CD4-positive, alpha-beta T cell (primary cell): Measurements from ENCODE around the gene CLGN. TPM values are rescaled to one million over a fixed set of nuclear protein-coding genes. Genes with fewer than 3 reads are reported as not detected.

ENCODE experiments used
- ATAC-seq: fragments of 200-7000 bp; cut with Tn5 transposase; one replicate; pipeline ENCODE4 v1.10.0; 2022; ENCODE audit warnings: mild to moderate bottlenecking; ENCODE audit not compliant: poor library complexity
- CTCF ChIA-PET: fragments of 350-600 bp; sonication (Branson Sonifier 250); formaldehyde crosslinking; loops from one replicate; lab custom pipeline; 2021; ENCODE audit warnings: antibody characterized with exemption, inconsistent platforms; lab: Charles Lee
- POLR2A ChIA-PET: fragments of 350-600 bp; sonication (Branson Sonifier 250); formaldehyde crosslinking; loops from one replicate; lab custom pipeline; 2021; ENCODE audit warnings: antibody characterized with exemption, inconsistent platforms; lab: Charles Lee
- DNase-seq, 14 experiments: peaks; one replicate each; pipeline ENCODE4 v3.0.0-alpha.2; 2013 to 2020; ENCODE audit warnings: mixed read lengths in 2 of 14
- H3K27ac ChIP-seq, 2 donors: one replicate each; pipeline versions ENCODE4 v1.5.1 to v1.7.0; 2013; ENCODE audit warnings: low read length in 2 of 2, low read depth in 1 of 2, mild to moderate bottlenecking in 1 of 2
- H3K27me3 ChIP-seq, 2 experiments: 1 replicate in 1 of 2; 2 replicates in 1 of 2; pipeline versions ENCODE4 v1.6.1 to v1.7.0; 2013; ENCODE audit warnings: low read length in 2 of 2, control low read depth in 1 of 2, mild to moderate bottlenecking in 1 of 2, moderate library complexity in 1 of 2; ENCODE audit not compliant: insufficient read depth in 2 of 2, control insufficient read depth in 1 of 2
- H3K36me3 ChIP-seq: one replicate; pipeline ENCODE4 v1.6.1; 2013; ENCODE audit warnings: low read length, control low read depth; ENCODE audit not compliant: insufficient read depth
- H3K4me1 ChIP-seq: one replicate; pipeline ENCODE4 v1.6.1; 2013; ENCODE audit warnings: low read length, control low read depth; ENCODE audit not compliant: insufficient read depth
- H3K4me3 ChIP-seq: one replicate; pipeline ENCODE4 v1.5.1; 2013; ENCODE audit warnings: mild to moderate bottlenecking, low read length, moderate library complexity
- H3K9me3 ChIP-seq, 2 experiments: 1 replicate in 1 of 2; 2 replicates in 1 of 2; pipeline versions ENCODE4 v1.6.1 to v1.7.0; 2013; ENCODE audit warnings: low read length in 2 of 2, mild to moderate bottlenecking in 2 of 2, control low read depth in 1 of 2, moderate library complexity in 1 of 2; ENCODE audit not compliant: control insufficient read depth in 1 of 2, insufficient read depth in 1 of 2
- H3K27ac Mint-ChIP-seq: one replicate; pipeline ENCODE4 v1.8.0; 2020; ENCODE audit warnings: mixed read lengths
- H3K27me3 Mint-ChIP-seq: one replicate; pipeline ENCODE4 v1.8.0; 2021; ENCODE audit warnings: mixed read lengths
- H3K36me3 Mint-ChIP-seq: one replicate; pipeline ENCODE4 v1.8.0; 2021; ENCODE audit warnings: low read depth, mixed read lengths
- H3K4me1 Mint-ChIP-seq: one replicate; pipeline ENCODE4 v1.8.0; 2021; ENCODE audit warnings: low read depth, mixed read lengths
- H3K4me3 Mint-ChIP-seq: one replicate; pipeline ENCODE4 v1.8.0; 2020; ENCODE audit warnings: mild to moderate bottlenecking, mixed read lengths
- H3K9me3 Mint-ChIP-seq: one replicate; pipeline ENCODE4 v1.8.0; 2020; ENCODE audit warnings: mixed read lengths
- CTCF ChIP-seq: fragments of 200-600 bp; IDR thresholded peaks from one replicate; pipeline ENCODE4 v1.8.0; 2022; ENCODE audit warnings: antibody characterized with exemption, mild to moderate bottlenecking
- intact Hi-C, 2 experiments: fragments of 100-400 bp; cut with DNase I in 1 of 2; cut with micrococcal nuclease in 1 of 2; formaldehyde crosslinking; loops; one replicate each; pipeline versions ENCODE4 v1.15.1 to v1.9.0; 2023 to 2025; cut with DNase I, micrococcal nuclease
- total RNA-seq, 174 experiments: library from RNA in 2 of 174; stranded (reverse) in 2 of 174; gene quantifications; one replicate each; pipeline ENCODE4 v1.2.3 and lab custom pipeline; 2021 to 2026

Gene CLGN
- total RNA-seq, 2 experiments from 2014 or later: not detected

- CTCF ChIA-PET: no interaction called here
Observed at GRCh38 chr4:140463182-140463581, 35.7 kb upstream of the CLGN start.

GRCh38 chr4:140450352-140450751 is 22.9 kb upstream of the CLGN start:
- H3K4me1 Mint-ChIP-seq: no peaks in the 10 kb centered on the region
- intact Hi-C loops: no loop called here
- Histone ChIP-seq H3K4me3 (no peak overlapping the region), H3K27ac (no peak overlapping the region), H3K36me3 (no peaks in the 10 kb centered on the region), H3K27me3 (peaks cover under 1 to 4% of the 10 kb centered on the region in 2 experiments), H3K4me1 (no peaks in the 10 kb centered on the region), H3K9me3 (no peaks in the 10 kb centered on the region)
- no peaks in the 10 kb centered on the region for H3K36me3 Mint-ChIP-seq
- POLR2A ChIA-PET: no interaction called here
- no peak for TF ChIP-seq CTCF
- H3K4me3 Mint-ChIP-seq: no peak overlapping the region
- no peak overlapping the region for H3K27ac Mint-ChIP-seq
- CTCF ChIA-PET: no interaction called here
- no peak for DNase-seq
- no peaks in the 10 kb centered on the region for H3K9me3 Mint-ChIP-seq
- H3K27me3 Mint-ChIP-seq: peaks cover 45% of the 10 kb centered on the region
- ATAC-seq: no peak

More at GRCh38 chr4:140463182-140463581, 35.7 kb upstream of the CLGN start:
- no peaks in the 10 kb centered on the region for H3K9me3 ChIP-seq
- TF ChIP-seq CTCF: no peak
- Mint-ChIP-seq H3K4me1 (no peaks in the 10 kb centered on the region), H3K9me3 (no peaks in the 10 kb centered on the region), H3K36me3 (no peaks in the 10 kb centered on the region), H3K27ac (no peak overlapping the region), H3K4me3 (no peak overlapping the region), H3K27me3 (peaks cover 19% of the 10 kb centered on the region)
- intact Hi-C loops: no loop called here
- no peaks in the 10 kb centered on the region for H3K27me3 ChIP-seq
- POLR2A ChIA-PET: no interaction called here
- H3K27ac ChIP-seq: no peak overlapping the region
- ATAC-seq (no peak), DNase-seq (no peak)
- H3K36me3 ChIP-seq: no peaks in the 10 kb centered on the region
- no peaks in the 10 kb centered on the region for H3K4me1 ChIP-seq
- H3K4me3 ChIP-seq: no peak overlapping the region

- no peak overlapping the region for H3K27ac ChIP-seq
- no peaks in the 10 kb centered on the region for H3K36me3 ChIP-seq
- Mint-ChIP-seq H3K36me3 (no peaks in the 10 kb centered on the region), H3K27ac (no peak overlapping the region), H3K4me3 (no peak overlapping the region), H3K9me3 (no peaks in the 10 kb centered on the region), H3K27me3 (peaks cover 41% of the 10 kb centered on the region), H3K4me1 (no peaks in the 10 kb centered on the region)
- POLR2A ChIA-PET: no interaction called here
- H3K4me1 ChIP-seq: no peaks in the 10 kb centered on the region
- TF ChIP-seq CTCF: no peak
- intact Hi-C loops: no loop called here
- no peak for DNase-seq
- peaks cover 0 to 4% of the 10 kb centered on the region in 2 experiments for H3K27me3 ChIP-seq
- no peak overlapping the region for H3K4me3 ChIP-seq
- no peaks in the 10 kb centered on the region for H3K9me3 ChIP-seq
- no peak for ATAC-seq
- CTCF ChIA-PET: no interaction called here
Observed at GRCh38 chr4:140448830-140449229, 21.4 kb upstream of the CLGN start.
